HepG2 (cell line): Measurements from ENCODE around the gene SAXO2. TPM values are rescaled to one million over a fixed set of nuclear protein-coding genes. Genes with fewer than 3 reads are reported as not detected.

ENCODE experiments used
- ATAC-seq: fragments of 200-7000 bp; cut with Tn5 transposase; 3 replicates; pipeline ENCODE4 v1.9.1; 2020; ENCODE audit warnings: mild to moderate bottlenecking, moderate library complexity
- BruUV-seq: library from RNA; stranded (reverse); fragments of 400-500 nt; replicated peaks from 2 replicates; lab custom pipeline; 2021; lab: Mats Ljungman, UMichigan
- CTCF ChIA-PET: fragments of 300-600 bp; formaldehyde crosslinking; extraction: SDS; loops from one replicate; lab custom pipeline; 2021; ENCODE audit warnings: low total read pairs, inconsistent platforms, low intra/inter-chr PET ratio; lab: Yijun Ruan, JAX
- POLR2A ChIA-PET: fragments of 350-600 bp; sonication (Branson Sonifier 250); formaldehyde crosslinking; loops from one replicate; lab custom pipeline; 2020; ENCODE audit warnings: antibody characterized with exemption, inconsistent platforms; lab: Yijun Ruan, JAX
- DNase-seq: peaks from one replicate; pipeline ENCODE4 v3.0.0-alpha.2; 2015; ENCODE audit warnings: low spot score
- FAIRE-seq: peaks from 3 replicates; lab custom pipeline; 2011; peaks lifted over from hg19 to GRCh38; lab: Jason Lieb, UNC
- H2AFZ ChIP-seq: one replicate; pipeline ENCODE4 v1.6.1; 2011; ENCODE audit warnings: low read length, inconsistent platforms
- H3K27ac ChIP-seq: fragments of 300-600 bp; 3 replicates; pipeline ENCODE4 v1.8.0; 2011; ENCODE audit warnings: mixed run types, mild to moderate bottlenecking, mixed read lengths, low read length, inconsistent platforms; ENCODE audit not compliant: insufficient read depth; ENCODE audit errors: extremely low read length
- H3K27me3 ChIP-seq, 2 experiments: fragments of 200-600 bp in 1 of 2; 2 replicates in 1 of 2; 3 replicates in 1 of 2; pipeline versions ENCODE4 v1.6.0 to v1.8.0; 2011; ENCODE audit warnings: low read length in 2 of 2, mild to moderate bottlenecking in 2 of 2, moderate library complexity in 2 of 2, inconsistent platforms in 1 of 2; ENCODE audit not compliant: insufficient read depth in 2 of 2, control insufficient read depth in 1 of 2
- H3K36me3 ChIP-seq, 2 experiments: fragments of 200-600 bp in 1 of 2; replicated peaks in 1 of 2; 2 replicates in 1 of 2; 3 replicates in 1 of 2; pipeline versions ENCODE4 v1.5.1 to v1.8.0; 2011; ENCODE audit warnings: low read length in 2 of 2, inconsistent platforms in 1 of 2; ENCODE audit not compliant: insufficient read depth in 2 of 2, control insufficient read depth in 1 of 2
- H3K4me1 ChIP-seq: 2 replicates; pipeline ENCODE4 v1.5.1; 2012; ENCODE audit warnings: low read length, inconsistent platforms; ENCODE audit not compliant: insufficient read depth
- H3K4me2 ChIP-seq: 2 replicates; pipeline ENCODE4 v1.6.0; 2011; ENCODE audit warnings: low read depth, low read length, inconsistent platforms
- H3K4me3 ChIP-seq, 3 experiments: fragments of 200-600 bp in 1 of 3; sonication (generic), shearing (Covaris generic) in 1 of 3; replicated peaks in 1 of 3; 2 replicates each; pipeline ENCODE4 v1.5.1; 2011 to 2016; ENCODE audit warnings: low read length in 3 of 3, inconsistent platforms in 2 of 3, low read depth in 2 of 3, mild to moderate bottlenecking in 2 of 3, control low read depth in 1 of 3, mixed read lengths in 1 of 3; ENCODE audit not compliant: insufficient read depth in 1 of 3
- H3K79me2 ChIP-seq: one replicate; pipeline ENCODE4 v1.6.1; 2011; ENCODE audit warnings: low read length, inconsistent platforms; ENCODE audit not compliant: insufficient read depth
- H3K9ac ChIP-seq: 2 replicates; pipeline ENCODE4 v1.6.0; 2011; ENCODE audit warnings: mild to moderate bottlenecking, low read depth, low read length, inconsistent platforms; ENCODE audit not compliant: insufficient read depth
- H3K9me3 ChIP-seq: 2 replicates; pipeline ENCODE4 v1.5.1; 2012; ENCODE audit warnings: mild to moderate bottlenecking, low read length
- H4K20me1 ChIP-seq: 2 replicates; pipeline ENCODE4 v1.6.0; 2011; ENCODE audit warnings: inconsistent platforms, mild to moderate bottlenecking, low read length, moderate library complexity; ENCODE audit not compliant: insufficient read depth
- ARNT ChIP-seq: fragments of 450-650 bp; IDR thresholded peaks from 2 replicates; pipeline ENCODE4 v1.6.1; 2017
- CSRNP2 ChIP-seq: sonication (generic); formaldehyde crosslinking; conservative IDR thresholded peaks from 2 replicates; pipeline ENCODE4 v1.8.0; 2022; ENCODE audit warnings: low read depth, missing genetic modification reagents
- MTA1 ChIP-seq: sonication (generic); formaldehyde crosslinking; IDR thresholded peaks from 2 replicates; pipeline ENCODE4 v1.4.0; 2020; ENCODE audit warnings: missing genetic modification reagents, mild to moderate bottlenecking, borderline replicate concordance
- NFE2 ChIP-seq: sonication (generic); formaldehyde crosslinking; IDR thresholded peaks from 2 replicates; pipeline ENCODE4 v1.4.0; 2020; ENCODE audit warnings: missing genetic modification reagents
- PCBP1 ChIP-seq: fragments of 200-400 bp; formaldehyde crosslinking; IDR thresholded peaks from 2 replicates; pipeline ENCODE4 v1.6.1; 2017; ENCODE audit warnings: mild to moderate bottlenecking, low read depth, low read length, borderline replicate concordance
- REPIN1 ChIP-seq: sonication (generic); formaldehyde crosslinking; IDR thresholded peaks from 2 replicates; pipeline ENCODE4 v1.8.0; 2022; ENCODE audit warnings: missing genetic modification reagents, low read depth, mild to moderate bottlenecking, borderline replicate concordance
- SMARCE1 ChIP-seq: fragments of 450-650 bp; IDR thresholded peaks from 2 replicates; pipeline ENCODE4 v1.6.1; 2017; ENCODE audit warnings: borderline replicate concordance
- TCF12 ChIP-seq, 2 experiments: fragments of 450-650 bp in 1 of 2; sonication (generic) in 1 of 2; formaldehyde crosslinking in 1 of 2; IDR thresholded peaks; 2 replicates each; pipeline versions ENCODE4 v1.6.1 to v1.8.0; 2017 to 2022; ENCODE audit warnings: antibody characterized with exemption in 1 of 2, mild to moderate bottlenecking in 1 of 2, missing genetic modification reagents in 1 of 2, moderate library complexity in 1 of 2
- ZNF337 ChIP-seq: sonication (generic); formaldehyde crosslinking; IDR thresholded peaks from 2 replicates; pipeline ENCODE4 v1.5.1; 2020; ENCODE audit warnings: missing genetic modification reagents, low read depth, mild to moderate bottlenecking, borderline replicate concordance
- ZNF576 ChIP-seq: sonication (generic); formaldehyde crosslinking; IDR thresholded peaks from 2 replicates; pipeline ENCODE4 v1.4.0; 2020; ENCODE audit warnings: mild to moderate bottlenecking, missing genetic modification reagents
- ZSCAN5A ChIP-seq: sonication (generic); formaldehyde crosslinking; IDR thresholded peaks from 2 replicates; pipeline ENCODE4 v1.8.0; 2022; ENCODE audit warnings: mild to moderate bottlenecking, missing genetic modification reagents, borderline replicate concordance
- WGBS: methylation state at CpG from one replicate; pipeline ENCODE4 v1.1.6; 2017; ENCODE audit warnings: low lambda C conversion rate; 5-methylcytosine and 5-hydroxymethylcytosine counted together
- in situ Hi-C: cut with HindIII; loops from 2 replicates; pipeline ENCODE4 v1.10.0; 2017; ENCODE audit warnings: low pct_unique_long_range_greater_than_20kb; ENCODE audit not compliant: extremely low pct_ligation_motif_present
- intact Hi-C: fragments of 100-400 bp; cut with micrococcal nuclease; formaldehyde crosslinking; loops from one replicate; pipeline ENCODE4 v1.10.0; 2022; ENCODE audit not compliant: unreplicated experiment
- polyA plus RNA-seq, 8 experiments: library from polyadenylated mRNA; depleted of rRNA in 3 of 8; stranded (reverse) in 7 of 8; unstranded in 1 of 8; fragments of >200 nt; fragmentation: Illumina TruSeq in 4 of 8; extraction: Trizol in 4 of 8; gene quantifications; 2 replicates each; pipeline versions ENCODE4 v1.2.1 to v1.2.3, GENCODE V29; 2011 to 2016; ENCODE audit warnings: low read depth in 4 of 8, missing spikeins in 1 of 8, mixed read lengths in 1 of 8; ENCODE audit not compliant: insufficient read depth in 1 of 8
- total RNA-seq, 5 experiments: library from RNA; depleted of rRNA; stranded (reverse); fragments of >200 nt; fragmentation: Illumina TruSeq; extraction: Trizol; gene quantifications; 2 replicates each; pipeline ENCODE4 v1.2.3, GENCODE V29; 2016; ENCODE audit warnings: low read depth in 1 of 5
- TF ChIP-seq, protein P1 (sequence below): sonication (generic); formaldehyde crosslinking; IDR thresholded peaks from 2 replicates; pipeline ENCODE4 v1.5.0; 2020; ENCODE audit warnings: mild to moderate bottlenecking, missing genetic modification reagents, borderline replicate concordance
- TF ChIP-seq, protein P2 (sequence below): sonication (generic); formaldehyde crosslinking; IDR thresholded peaks from 2 replicates; pipeline ENCODE4 v1.4.0; 2020; ENCODE audit warnings: missing genetic modification reagents, borderline replicate concordance

Gene SAXO2
- total and polyA plus RNA-seq, 2 of the 13 experiments (the other 11 are each of a cell fraction or from before 2014, with no cell fraction given), result 0.01 to 1.5 TPM

- TF ChIP-seq, protein P1, sequence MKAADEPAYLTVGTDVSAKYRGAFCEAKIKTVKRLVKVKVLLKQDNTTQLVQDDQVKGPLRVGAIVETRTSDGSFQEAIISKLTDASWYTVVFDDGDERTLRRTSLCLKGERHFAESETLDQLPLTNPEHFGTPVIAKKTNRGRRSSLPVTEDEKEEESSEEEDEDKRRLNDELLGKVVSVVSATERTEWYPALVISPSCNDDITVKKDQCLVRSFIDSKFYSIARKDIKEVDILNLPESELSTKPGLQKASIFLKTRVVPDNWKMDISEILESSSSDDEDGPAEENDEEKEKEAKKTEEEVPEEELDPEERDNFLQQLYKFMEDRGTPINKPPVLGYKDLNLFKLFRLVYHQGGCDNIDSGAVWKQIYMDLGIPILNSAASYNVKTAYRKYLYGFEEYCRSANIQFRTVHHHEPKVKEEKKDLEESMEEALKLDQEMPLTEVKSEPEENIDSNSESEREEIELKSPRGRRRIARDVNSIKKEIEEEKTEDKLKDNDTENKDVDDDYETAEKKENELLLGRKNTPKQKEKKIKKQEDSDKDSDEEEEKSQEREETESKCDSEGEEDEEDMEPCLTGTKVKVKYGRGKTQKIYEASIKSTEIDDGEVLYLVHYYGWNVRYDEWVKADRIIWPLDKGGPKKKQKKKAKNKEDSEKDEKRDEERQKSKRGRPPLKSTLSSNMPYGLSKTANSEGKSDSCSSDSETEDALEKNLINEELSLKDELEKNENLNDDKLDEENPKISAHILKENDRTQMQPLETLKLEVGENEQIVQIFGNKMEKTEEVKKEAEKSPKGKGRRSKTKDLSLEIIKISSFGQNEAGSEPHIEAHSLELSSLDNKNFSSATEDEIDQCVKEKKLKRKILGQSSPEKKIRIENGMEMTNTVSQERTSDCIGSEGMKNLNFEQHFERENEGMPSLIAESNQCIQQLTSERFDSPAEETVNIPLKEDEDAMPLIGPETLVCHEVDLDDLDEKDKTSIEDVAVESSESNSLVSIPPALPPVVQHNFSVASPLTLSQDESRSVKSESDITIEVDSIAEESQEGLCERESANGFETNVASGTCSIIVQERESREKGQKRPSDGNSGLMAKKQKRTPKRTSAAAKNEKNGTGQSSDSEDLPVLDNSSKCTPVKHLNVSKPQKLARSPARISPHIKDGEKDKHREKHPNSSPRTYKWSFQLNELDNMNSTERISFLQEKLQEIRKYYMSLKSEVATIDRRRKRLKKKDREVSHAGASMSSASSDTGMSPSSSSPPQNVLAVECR (CRISPR knock-in tag), result no peak
- TF ChIP-seq PCBP1 (no peak), NFE2 (no peak), ZNF576 (no peak)
- TF ChIP-seq, protein P2, sequence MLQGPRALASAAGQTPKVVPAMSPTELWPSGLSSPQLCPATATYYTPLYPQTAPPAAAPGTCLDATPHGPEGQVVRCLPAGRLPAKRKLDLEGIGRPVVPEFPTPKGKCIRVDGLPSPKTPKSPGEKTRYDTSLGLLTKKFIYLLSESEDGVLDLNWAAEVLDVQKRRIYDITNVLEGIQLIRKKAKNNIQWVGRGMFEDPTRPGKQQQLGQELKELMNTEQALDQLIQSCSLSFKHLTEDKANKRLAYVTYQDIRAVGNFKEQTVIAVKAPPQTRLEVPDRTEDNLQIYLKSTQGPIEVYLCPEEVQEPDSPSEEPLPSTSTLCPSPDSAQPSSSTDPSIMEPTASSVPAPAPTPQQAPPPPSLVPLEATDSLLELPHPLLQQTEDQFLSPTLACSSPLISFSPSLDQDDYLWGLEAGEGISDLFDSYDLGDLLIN (CRISPR knock-in tag), result no peak
These were observed 29.7 kb downstream of the SAXO2 start (continued) for GRCh38 chr15:82292271-82292670.

GRCh38 chr15:82294061-82294690, 31.6 kb downstream of the SAXO2 start:
- Histone ChIP-seq H3K9me3 (no peaks in the 10 kb centered on the region), H3K4me3 (no peak overlapping the region), H4K20me1 (no peaks in the 10 kb centered on the region), H3K9ac (no peak overlapping the region), H3K4me1 (no peaks in the 10 kb centered on the region), H3K27me3 (no peaks in the 10 kb centered on the region; a peak in 1 of 5 replicates), H3K79me2 (no peaks in the 10 kb centered on the region), H3K27ac (no peak overlapping the region), H2AFZ (no peak overlapping the region), H3K36me3 (no peaks in the 10 kb centered on the region), H3K4me2 (no peak overlapping the region)
- in situ Hi-C loops, result no loop called here
- WGBS, result 8% methylated on average over 8 of the region's 11 CpGs
- no TSS peak for BruUV-seq
- intact Hi-C loops, result no loop called here
- ChIA-PET CTCF (no interaction called here), POLR2A (no interaction called here)
- DNase-seq (no peak), FAIRE-seq (no peak), ATAC-seq (no peak)
- TF ChIP-seq CSRNP2 (no peak), TCF12 (IDR thresholded peaks at IDR 0.05) (no peak), TCF12 (CRISPR knock-in tag; IDR thresholded peaks at IDR 0.05) (no peak), ZSCAN5A (CRISPR knock-in tag) (no peak), SMARCE1 (no peak), ARNT (no peak), REPIN1 (CRISPR knock-in tag) (no peak), MTA1 (CRISPR knock-in tag) (no peak), ZNF337 (no peak)
